Non-pigmented ciliary epithelial cell (primary cell): Measurements from ENCODE around the gene CINP.
"Not testable (repeated sequence)": the region's sequence is repeated elsewhere in the genome, so short reads cannot be mapped to it uniquely, and the experiment has no call there.

Experiments
- DNase-seq: peaks from one replicate; pipeline ENCODE4 v3.0.0-alpha.2; 2010; ENCODE audit warnings: low read depth

CINP gene

GRCh38 chr14:102353126-102353619 is 9.5 kb downstream of the CINP start:
- no peak for DNase-seq

GRCh38 chr14:102352213-102352612 is 10.5 kb downstream of the CINP start:
- no peak for DNase-seq

- DNase-seq = not testable (repeated sequence)
These were observed 11.1 kb downstream of the CINP start for GRCh38 chr14:102351593-102351992.

GRCh38 chr14:102351023-102351422 is 11.7 kb downstream of the CINP start:
- no peak for DNase-seq

- no peak for DNase-seq
These were observed 14.3 kb downstream of the CINP start for GRCh38 chr14:102348376-102348775.

- no peak for DNase-seq
These were observed 16.0 kb downstream of the CINP start for GRCh38 chr14:102346645-102347044.

GRCh38 chr14:102345232-102345631 is 17.5 kb downstream of the CINP start:
- DNase-seq = no peak

GRCh38 chr14:102344485-102344884 is 18.2 kb downstream of the CINP start:
- DNase-seq = no peak

GRCh38 chr14:102344084-102344483 is 18.6 kb downstream of the CINP start:
- no peak for DNase-seq

- no peak for DNase-seq
These were observed 20.5 kb downstream of the CINP start for GRCh38 chr14:102342238-102342637.

GRCh38 chr14:102341566-102341965 is 21.1 kb downstream of the CINP start:
- no peak for DNase-seq

GRCh38 chr14:102338724-102339123 is 24.0 kb downstream of the CINP start:
- no peak for DNase-seq

- no peak for DNase-seq
These were observed 27.5 kb downstream of the CINP start for GRCh38 chr14:102335163-102335562.

- DNase-seq = no peak
These were observed 28.6 kb downstream of the CINP start for GRCh38 chr14:102333795-102334705.

GRCh38 chr14:102333390-102333789 is 29.3 kb downstream of the CINP start:
- DNase-seq = no peak

- no peak for DNase-seq
These were observed 31.9 kb downstream of the CINP start for GRCh38 chr14:102330806-102331205.

GRCh38 chr14:102329381-102329780 is 33.3 kb downstream of the CINP start:
- not testable (repeated sequence) for DNase-seq

- no peak for DNase-seq
These were observed 36.1 kb downstream of the CINP start for GRCh38 chr14:102326583-102326982.

GRCh38 chr14:102325791-102326345 is 36.8 kb downstream of the CINP start:
- no peak for DNase-seq

- DNase-seq = no peak
These were observed 39.6 kb downstream of the CINP start for GRCh38 chr14:102323102-102323501.

- DNase-seq = no peak
These were observed 41.0 kb downstream of the CINP start for GRCh38 chr14:102321456-102322422.
